NCI-H345 treated with DMSO at 0.1 percent for 48 hours (cell line): ENCODE measurements around the gene PRPSAP1.
"Not testable (repeated sequence)": the region's sequence is repeated elsewhere in the genome, so short reads cannot be mapped to it uniquely, and the experiment has no call there.

ENCODE experiments used
- DNase-seq: peaks from one replicate; lab custom pipeline; 2025; ENCODE audit not compliant: unreplicated experiment; lab: John Stamatoyannopoulos, UW

The PRPSAP1 gene

GRCh38 chr17:76327696-76328095 is 26.0 kb downstream of the PRPSAP1 start:
- DNase-seq = no peak

- DNase-seq = no peak
Measured at GRCh38 chr17:76326306-76326705, 27.4 kb downstream of the PRPSAP1 start.

GRCh38 chr17:76318586-76318985 is 35.1 kb downstream of the PRPSAP1 start:
- DNase-seq = no peak

- DNase-seq = no peak
Measured at GRCh38 chr17:76317535-76317934, 36.2 kb downstream of the PRPSAP1 start.

- DNase-seq = no peak
Measured at GRCh38 chr17:76314392-76315227, 39.1 kb downstream of the PRPSAP1 start.

- DNase-seq = no peak
Measured at GRCh38 chr17:76312735-76313134, 41.0 kb downstream of the PRPSAP1 start.

- DNase-seq = no peak
Measured at GRCh38 chr17:76309461-76309860, 44.3 kb downstream of the PRPSAP1 start.

- no peak for DNase-seq
Measured at GRCh38 chr17:76307966-76308338, 45.8 kb downstream of the PRPSAP1 start, which contains the start of gene QRICH2. QRICH2 (minus strand) TSS chr17:76308276; CDS start chr17:76307998, 278 bp downstream.

- no peak for DNase-seq
Measured at GRCh38 chr17:76307299-76307965, 46.3 kb downstream of the PRPSAP1 start.

- DNase-seq = not testable (repeated sequence)
Measured at GRCh38 chr17:76305135-76305454, 48.6 kb downstream of the PRPSAP1 start.

GRCh38 chr17:76304226-76305134 is 49.2 kb downstream of the PRPSAP1 start:
- DNase-seq = no peak

GRCh38 chr17:76297436-76297835 is 56.3 kb downstream of the PRPSAP1 start:
- no peak for DNase-seq

- no peak for DNase-seq
Measured at GRCh38 chr17:76296889-76297288, 56.8 kb downstream of the PRPSAP1 start.

GRCh38 chr17:76296186-76296585 is 57.5 kb downstream of the PRPSAP1 start:
- no peak for DNase-seq

GRCh38 chr17:76293106-76293505 is 60.6 kb downstream of the PRPSAP1 start:
- no peak for DNase-seq

GRCh38 chr17:76292567-76292966 is 61.1 kb downstream of the PRPSAP1 start:
- DNase-seq = no peak

GRCh38 chr17:76281573-76282371 is 71.9 kb downstream of the PRPSAP1 start:
- no peak for DNase-seq

GRCh38 chr17:76280650-76281049 is 73.1 kb downstream of the PRPSAP1 start:
- no peak for DNase-seq

- no peak for DNase-seq
Measured at GRCh38 chr17:76279742-76280287, 73.9 kb downstream of the PRPSAP1 start.
